Endothelial cell of umbilical vein (primary cell): Measurements from ENCODE around the gene CAPZA2. TPM values are rescaled to one million over a fixed set of nuclear protein-coding genes. Genes with fewer than 3 reads are reported as not detected.

Experiments used
- BruUV-seq: library from RNA; stranded (reverse); fragments of 400-500 nt; replicated peaks from 2 replicates; lab custom pipeline; 2021; lab: Mats Ljungman, UMichigan
- CTCF ChIA-PET: fragments of 300-600, 350-600 bp; sonication (Branson Sonifier 250); formaldehyde crosslinking; loops from one replicate; lab custom pipeline; 2021; ENCODE audit warnings: antibody characterized with exemption, inconsistent platforms; lab: Charles Lee
- POLR2A ChIA-PET: fragments of 300-600, 350-600 bp; sonication (Branson Sonifier 250); formaldehyde crosslinking; loops from one replicate; lab custom pipeline; 2021; ENCODE audit warnings: antibody characterized with exemption, inconsistent platforms; lab: Charles Lee
- DNase-seq: peaks from one replicate; pipeline ENCODE4 v3.0.0-alpha.2; 2011; ENCODE audit warnings: low read depth, low spot score
- FAIRE-seq: peaks from 2 replicates; lab custom pipeline; 2011; peaks lifted over from hg19 to GRCh38; lab: Jason Lieb, UNC
- H2AFZ ChIP-seq: 2 replicates; pipeline ENCODE4 v1.6.0; 2012; ENCODE audit warnings: low read depth, low read length, control low read depth, inconsistent platforms
- H3K27ac ChIP-seq: 2 replicates; pipeline ENCODE4 v1.5.1; 2011; ENCODE audit warnings: low read depth, mild to moderate bottlenecking, control low read depth, low read length, moderate library complexity; ENCODE audit not compliant: insufficient read depth
- H3K27me3 ChIP-seq, 2 experiments: 2 replicates each; pipeline versions ENCODE4 v1.6.0 to v1.6.1; 2011; ENCODE audit warnings: low read length in 2 of 2, mixed read lengths in 1 of 2; ENCODE audit not compliant: control insufficient read depth in 2 of 2, insufficient read depth in 2 of 2
- H3K36me3 ChIP-seq, 2 experiments: 2 replicates in 1 of 2; 3 replicates in 1 of 2; pipeline ENCODE4 v1.5.1; 2011; ENCODE audit warnings: low read length in 2 of 2, mild to moderate bottlenecking in 1 of 2, moderate library complexity in 1 of 2; ENCODE audit not compliant: control insufficient read depth in 2 of 2, insufficient read depth in 2 of 2; ENCODE audit errors: extremely low read depth in 1 of 2
- H3K4me1 ChIP-seq: 3 replicates; pipeline ENCODE4 v1.5.1; 2011; ENCODE audit warnings: mild to moderate bottlenecking, low read length; ENCODE audit not compliant: control insufficient read depth, insufficient read depth; ENCODE audit errors: extremely low read depth
- H3K4me2 ChIP-seq: 2 replicates; pipeline ENCODE4 v1.6.1; 2011; ENCODE audit warnings: low read length, control low read depth, mixed read lengths; ENCODE audit not compliant: insufficient read depth
- H3K4me3 ChIP-seq, 3 experiments: fragments of 200-600 bp in 1 of 3; sonication (generic), shearing (Covaris generic) in 1 of 3; replicated peaks in 1 of 3; 2 replicates each; pipeline ENCODE4 v1.5.1; 2011 to 2016; ENCODE audit warnings: control low read depth in 3 of 3, low read length in 3 of 3, mild to moderate bottlenecking in 2 of 3, inconsistent platforms in 1 of 3, low read depth in 1 of 3, moderate library complexity in 1 of 3; ENCODE audit not compliant: insufficient read depth in 1 of 3
- H3K79me2 ChIP-seq: 2 replicates; pipeline ENCODE4 v1.6.0; 2012; ENCODE audit warnings: low read length, inconsistent platforms; ENCODE audit not compliant: control insufficient read depth, insufficient read depth
- H3K9ac ChIP-seq: replicated peaks from 2 replicates; pipeline ENCODE3; 2011; ENCODE audit warnings: low read length, control low read depth; ENCODE audit not compliant: insufficient read depth; ENCODE audit errors: extremely low read depth
- H3K9me1 ChIP-seq: replicated peaks from 3 replicates; pipeline ENCODE4 v1.6.0; 2011; ENCODE audit warnings: mild to moderate bottlenecking, low read length; ENCODE audit not compliant: control insufficient read depth, insufficient read depth; ENCODE audit errors: extremely low read depth
- H3K9me3 ChIP-seq: replicated peaks from 2 replicates; pipeline ENCODE4 v1.5.1; 2012; ENCODE audit warnings: low read length, inconsistent platforms; ENCODE audit not compliant: control insufficient read depth, insufficient read depth
- H4K20me1 ChIP-seq: replicated peaks from 2 replicates; pipeline ENCODE3; 2011; ENCODE audit warnings: mild to moderate bottlenecking, low read length; ENCODE audit not compliant: control insufficient read depth, insufficient read depth; ENCODE audit errors: extremely low read depth
- CTCF ChIP-seq, 2 donors: IDR thresholded peaks; 1 replicate in 1 of 2; 2 replicates in 1 of 2; pipeline ENCODE4 v1.5.1; 2011; ENCODE audit warnings: low read length in 2 of 2, mild to moderate bottlenecking in 2 of 2, moderate library complexity in 2 of 2, control low read depth in 1 of 2, inconsistent platforms in 1 of 2, low read depth in 1 of 2; ENCODE audit not compliant: insufficient read depth in 1 of 2; ENCODE audit errors: extremely low read depth in 1 of 2
- EZH2 ChIP-seq: IDR thresholded peaks from 2 replicates; pipeline ENCODE4 v1.6.1; 2012; ENCODE audit warnings: borderline replicate concordance, low read depth, mild to moderate bottlenecking, moderate library complexity, low read length, inconsistent platforms; ENCODE audit not compliant: severe bottlenecking
- FOS ChIP-seq: IDR thresholded peaks from 2 replicates; pipeline ENCODE4 v1.6.1; 2011; ENCODE audit warnings: mild to moderate bottlenecking, low read length, moderate library complexity, borderline replicate concordance; ENCODE audit not compliant: insufficient read depth
- GATA2 ChIP-seq: IDR thresholded peaks from 2 replicates; pipeline ENCODE4 v1.7.0; 2011; ENCODE audit warnings: low read depth, mild to moderate bottlenecking, moderate library complexity, mixed read lengths, low read length; ENCODE audit not compliant: insufficient read length, insufficient read depth
- JUN ChIP-seq: IDR thresholded peaks from 2 replicates; pipeline ENCODE4 v1.6.1; 2011; ENCODE audit warnings: borderline replicate concordance, low read depth; ENCODE audit not compliant: insufficient read length, insufficient read depth
- MAX ChIP-seq: IDR thresholded peaks from 2 replicates; pipeline ENCODE4 v1.6.1; 2011; ENCODE audit not compliant: insufficient read depth, insufficient read length
- MYC ChIP-seq: IDR thresholded peaks from one replicate; pipeline ENCODE4 v1.6.1; 2011; ENCODE audit warnings: mild to moderate bottlenecking, low read depth, low read length
- POLR2A ChIP-seq: IDR thresholded peaks from 2 replicates; pipeline ENCODE4 v1.6.1; 2012; ENCODE audit warnings: low read depth, mild to moderate bottlenecking, control low read depth, low read length
- POLR2AphosphoS5 ChIP-seq: IDR thresholded peaks from 2 replicates; pipeline ENCODE4 v1.6.1; 2012; ENCODE audit warnings: low read depth, mild to moderate bottlenecking, control low read depth, low read length, moderate library complexity; ENCODE audit not compliant: insufficient read depth
- dilution Hi-C: fragments of 300-500 bp; cut with MboI; formaldehyde crosslinking; loops from one replicate; pipeline ENCODE4 v1.15.0; 2019; ENCODE audit warnings: low sequenced_read_pairs; ENCODE audit not compliant: extremely low pct_ligation_motif_present
- intact Hi-C: fragments of 100-400 bp; cut with micrococcal nuclease; formaldehyde crosslinking; loops from one replicate; pipeline ENCODE4 v1.10.0; 2022
- polyA plus RNA-seq, 4 experiments: library from polyadenylated mRNA; depleted of rRNA in 3 of 4; stranded (reverse) in 3 of 4; unstranded in 1 of 4; fragments of >200 nt; gene quantifications; 2 replicates each; pipeline versions ENCODE4 v1.2.1 to v1.2.3, GENCODE V29; 2011 to 2012; ENCODE audit warnings: missing spikeins in 1 of 4
- total RNA-seq: library from RNA; stranded (reverse); gene quantifications from 2 replicates; pipeline ENCODE4 v1.2.3, GENCODE V29; 2021

CAPZA2 gene
- total and polyA plus RNA-seq, 2 donors (not counting 3 experiments of a cell fraction or from before 2014, with no cell fraction given) = 48.1 to 347 TPM

- peak overlapping the region; percentile 65 for H3K27ac ChIP-seq
- H3K9ac ChIP-seq = peak overlapping the region; percentile 56
- intact Hi-C loops (loop anchor here (1.0 to 5.0 kb wide), 2 partner anchors 15 to 285 kb away; partner anchors contain the start of gene CAPZA2), dilution Hi-C loops (no loop called here)
- H3K4me3 ChIP-seq = peak overlapping the region in 1 of 3 experiments; percentile 27
- BruUV-seq = TSS peak; percentile 8
- peaks cover 86% of the 10 kb centered on the region for H3K79me2 ChIP-seq
- POLR2A ChIA-PET = no interaction called here
- peak overlapping the region; percentile 80 for H3K4me2 ChIP-seq
- no peaks in the 10 kb centered on the region for H3K27me3 ChIP-seq
- H2AFZ ChIP-seq = no peak overlapping the region
- peak; percentile 97 for FAIRE-seq
- H3K9me1 ChIP-seq = no peaks in the 10 kb centered on the region
- DNase-seq = peak; percentile 99
- no peaks in the 10 kb centered on the region for H3K9me3 ChIP-seq
- H3K36me3 ChIP-seq = peaks cover 0 to 3% of the 10 kb centered on the region in 2 experiments
- no peaks in the 10 kb centered on the region for H4K20me1 ChIP-seq
- peaks cover 69% of the 10 kb centered on the region for H3K4me1 ChIP-seq
- TF ChIP-seq MAX (peak; percentile 16), CTCF (IDR thresholded peaks at IDR 0.05; ENCODE audit: extremely low read depth in 1 of 2, insufficient read depth in 1 of 2, low read depth in 1 of 2, low read length in 2 of 2) (peak; percentile 18 to 27), FOS (peak; percentile 24), JUN (peak; percentile 25), MYC (no peak), POLR2A (peak; percentile 90), GATA2 (peak; percentile 98), EZH2 (no peak), POLR2AphosphoS5 (peak; percentile 97)
- CTCF ChIA-PET = interaction anchor here (0.6 to 1.6 kb wide), 6 partner anchors 11 to 285 kb away, joined by 3 to 5 read pairs (median 4); no protein-coding TSS in a partner anchor
These were observed 14.5 kb downstream of the CAPZA2 start for GRCh38 chr7:116876664-116877442.
